ENCODE results near the gene SPRR4. TPM values are rescaled to one million over a fixed set of nuclear protein-coding genes. Genes with fewer than 3 reads are reported as not detected.

The SPRR4 gene
- total and polyA plus RNA-seq, 9 of the 15 experiments (the other 6 are each of a cell fraction or from before 2014, with no cell fraction given), result not detected

DNA sequence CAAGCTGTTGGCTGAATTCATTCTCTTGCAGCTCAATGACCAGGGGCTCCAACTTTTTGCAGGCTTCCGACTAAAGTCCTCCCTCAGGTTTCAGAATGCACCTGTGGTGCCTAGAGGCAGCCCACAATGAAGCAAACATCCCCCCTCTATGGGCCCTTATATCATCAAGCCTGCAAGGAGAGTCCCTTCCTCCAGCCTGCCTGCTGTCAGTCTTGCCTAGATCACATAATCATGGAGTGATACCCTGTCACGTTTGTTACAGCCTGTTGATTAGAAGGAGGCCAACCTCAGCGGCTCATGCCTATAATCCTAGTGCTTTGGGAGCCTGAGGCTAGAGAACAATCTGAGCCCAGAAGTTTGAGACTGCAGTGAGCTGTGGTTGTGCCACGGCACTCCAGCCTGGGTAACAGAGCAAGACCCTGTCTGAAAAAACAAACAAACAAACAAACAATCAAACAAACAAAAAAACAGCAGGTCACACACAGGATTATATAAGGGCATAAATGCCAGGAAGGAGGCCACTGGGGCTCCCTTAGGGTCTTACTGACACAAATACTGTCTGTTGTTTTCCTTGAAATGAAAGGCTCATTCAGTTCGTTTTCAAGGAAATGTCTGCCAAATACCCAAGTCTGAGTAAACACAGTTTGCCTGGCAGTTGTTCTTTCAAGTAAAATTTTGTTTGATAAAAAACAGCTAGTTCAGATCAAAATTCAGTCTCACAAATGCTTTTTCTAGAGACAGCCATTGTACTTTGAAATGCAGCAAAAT, 26.4 kb downstream of the SPRR4 start:
- DNase-seq (ENCODE audit: extremely low read depth in 1 of 4, low spot score in 3 of 4) (no peak), FAIRE-seq (no peak), ATAC-seq (no peak)
- H3K9me1 ChIP-seq (ENCODE audit: control insufficient read depth, insufficient read depth, low read length), result no peaks in the 10 kb centered on the region
- no TSS peak for BruUV-seq (replicated peaks)
- WGBS (ENCODE audit: insufficient coverage, low coverage, missing lambda C conversion rate), result 3% methylated on average over 5 of the region's 5 CpGs
- H2AFZ ChIP-seq (ENCODE audit: low read depth, low read length), result no peak overlapping the region
- H3K4me3 ChIP-seq, result no peak overlapping the region
- H4K20me1 ChIP-seq (replicated peaks; ENCODE audit: control insufficient read depth, insufficient read depth, low read length), result no peaks in the 10 kb centered on the region
- no peaks in the 10 kb centered on the region for H3K9me3 ChIP-seq (replicated peaks; ENCODE audit: control insufficient read depth, insufficient read depth, low read depth, low read length)
- in situ Hi-C loops (cut with MboI), result no loop called here
- ChIA-PET POLR2A (interaction anchor here (1.1 kb wide), 1 partner anchor 17 kb away, joined by 3 read pairs; no protein-coding TSS in a partner anchor), CTCF (ENCODE audit: low intra/inter-chr PET ratio) (no interaction called here)
- no peak overlapping the region for H3K27ac ChIP-seq (ENCODE audit: extremely low read depth, low read depth, low read length)
- H3K36me3 ChIP-seq (ENCODE audit: control insufficient read depth, insufficient read depth, low read length), result no peaks in the 10 kb centered on the region
- TF ChIP-seq KDM1A (IDR thresholded peaks at IDR 0.05) (no peak), GATAD2A (IDR thresholded peaks at IDR 0.05) (no peak), CBFB (CRISPR knock-in tag; IDR thresholded peaks at IDR 0.05) (no peak), EWSR1 (IDR thresholded peaks at IDR 0.05; ENCODE audit: borderline replicate concordance, low read depth, partially characterized antibody) (no peak), MAFF (IDR thresholded peaks at IDR 0.05; ENCODE audit: low read length) (no peak), BRD9 (IDR thresholded peaks at IDR 0.05; ENCODE audit: low read depth, partially characterized antibody) (no peak), ZNF551 (CRISPR knock-in tag; IDR thresholded peaks at IDR 0.05) (no peak), ZNF785 (CRISPR knock-in tag; IDR thresholded peaks at IDR 0.05) (no peak), SP2 (IDR thresholded peaks at IDR 0.05; ENCODE audit: extremely low read depth, low read depth, low read length, poor library complexity, severe bottlenecking) (no peak), KLF13 (tag; IDR thresholded peaks at IDR 0.05; ENCODE audit: borderline replicate concordance, low read depth) (no peak)
- TF ChIP-seq, protein P1, sequence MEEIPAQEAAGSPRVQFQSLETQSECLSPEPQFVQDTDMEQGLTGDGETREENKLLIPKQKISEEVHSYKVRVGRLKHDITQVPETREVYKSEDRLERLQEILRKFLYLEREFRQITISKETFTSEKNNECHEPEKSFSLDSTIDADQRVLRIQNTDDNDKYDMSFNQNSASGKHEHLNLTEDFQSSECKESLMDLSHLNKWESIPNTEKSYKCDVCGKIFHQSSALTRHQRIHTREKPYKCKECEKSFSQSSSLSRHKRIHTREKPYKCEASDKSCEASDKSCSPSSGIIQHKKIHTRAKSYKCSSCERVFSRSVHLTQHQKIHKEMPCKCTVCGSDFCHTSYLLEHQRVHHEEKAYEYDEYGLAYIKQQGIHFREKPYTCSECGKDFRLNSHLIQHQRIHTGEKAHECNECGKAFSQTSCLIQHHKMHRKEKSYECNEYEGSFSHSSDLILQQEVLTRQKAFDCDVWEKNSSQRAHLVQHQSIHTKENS (CRISPR knock-in tag; IDR thresholded peaks at IDR 0.05), result no peak
- TF ChIP-seq, protein P2, sequence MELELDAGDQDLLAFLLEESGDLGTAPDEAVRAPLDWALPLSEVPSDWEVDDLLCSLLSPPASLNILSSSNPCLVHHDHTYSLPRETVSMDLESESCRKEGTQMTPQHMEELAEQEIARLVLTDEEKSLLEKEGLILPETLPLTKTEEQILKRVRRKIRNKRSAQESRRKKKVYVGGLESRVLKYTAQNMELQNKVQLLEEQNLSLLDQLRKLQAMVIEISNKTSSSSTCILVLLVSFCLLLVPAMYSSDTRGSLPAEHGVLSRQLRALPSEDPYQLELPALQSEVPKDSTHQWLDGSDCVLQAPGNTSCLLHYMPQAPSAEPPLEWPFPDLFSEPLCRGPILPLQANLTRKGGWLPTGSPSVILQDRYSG (tag; conservative IDR thresholded peaks at IDR 0.05; ENCODE audit: low read depth), result no peak
- peaks cover 2 to 18% of the 10 kb centered on the region in 2 experiments; a peak in 2 of 5 replicates for H3K27me3 ChIP-seq (ENCODE audit: control insufficient read depth in 2 of 2, insufficient read depth in 2 of 2, low read length in 2 of 2)
- H3K79me2 ChIP-seq (ENCODE audit: control insufficient read depth, insufficient read depth, low read length), result no peaks in the 10 kb centered on the region
- intact Hi-C loops (cut with micrococcal nuclease), result no loop called here
- H3K9ac ChIP-seq (ENCODE audit: insufficient read depth in 1 of 2, low read depth in 2 of 2, low read length in 2 of 2), result no peak overlapping the region
- no peaks in the 10 kb centered on the region for H3K4me1 ChIP-seq (replicated peaks in 1 of 2; ENCODE audit: control insufficient read depth in 2 of 2, insufficient read depth in 2 of 2, low read length in 2 of 2)
- H3K4me2 ChIP-seq (ENCODE audit: insufficient read depth, low read length), result no peak overlapping the region
